Measurements from ENCODE around the gene RPH3AL. TPM values are rescaled to one million over a fixed set of nuclear protein-coding genes. Genes with fewer than 3 reads are reported as not detected.
"Not testable (repeated sequence)": the region's sequence is repeated elsewhere in the genome, so short reads cannot be mapped to it uniquely, and the experiment has no call there.

RPH3AL gene
- total RNA-seq, 1 experiment from 2014 or later: 22.0 TPM

- no peak for DNase-seq (ENCODE audit: low read depth)
Measured at GRCh38 chr17:180381-181244, 172.0 kb downstream of the RPH3AL start.

GRCh38 chr17:179781-180380 is 172.7 kb downstream of the RPH3AL start:
- no peak for DNase-seq (ENCODE audit: low read depth)

GRCh38 chr17:179066-179432 is 173.6 kb downstream of the RPH3AL start:
- no peak for DNase-seq (ENCODE audit: low read depth)

- no peak for DNase-seq (ENCODE audit: low read depth)
Measured at GRCh38 chr17:178292-179065, 174.1 kb downstream of the RPH3AL start.

GRCh38 chr17:177762-178161 is 174.8 kb downstream of the RPH3AL start:
- no peak for DNase-seq (ENCODE audit: low read depth)

GRCh38 chr17:177155-177554 is 175.5 kb downstream of the RPH3AL start:
- no peak for DNase-seq (ENCODE audit: low read depth)

GRCh38 chr17:173166-173911 is 179.3 kb downstream of the RPH3AL start:
- no peak for DNase-seq (ENCODE audit: low read depth)

GRCh38 chr17:172401-172800 is 180.2 kb downstream of the RPH3AL start:
- no peak for DNase-seq (ENCODE audit: low read depth)

GRCh38 chr17:171871-172270 is 180.7 kb downstream of the RPH3AL start:
- no peak for DNase-seq (ENCODE audit: low read depth)

- no peak for DNase-seq (ENCODE audit: low read depth)
Measured at GRCh38 chr17:170130-170670, 182.4 kb downstream of the RPH3AL start.

- DNase-seq (ENCODE audit: low read depth): not testable (repeated sequence)
Measured at GRCh38 chr17:168614-169013, 184.0 kb downstream of the RPH3AL start.

GRCh38 chr17:165939-166338 is 186.7 kb downstream of the RPH3AL start:
- no peak for DNase-seq (ENCODE audit: low read depth)

GRCh38 chr17:164303-165235 is 188.0 kb downstream of the RPH3AL start:
- peak; percentile 18 for DNase-seq (ENCODE audit: low read depth)

GRCh38 chr17:163514-164098 is 189.0 kb downstream of the RPH3AL start:
- peak; percentile 10 for DNase-seq (ENCODE audit: low read depth)

GRCh38 chr17:162689-163088 is 189.9 kb downstream of the RPH3AL start:
- no peak for DNase-seq (ENCODE audit: low read depth)

Other genes with a start within 250 kb of the RPH3AL start
- gene SCGB1C2, start 215.2 kb downstream of the RPH3AL start, total RNA-seq (2014; rRNA removed): not detected in 2 replicates
- not detected in 2 replicates for gene DOC2B, start 171.2 kb downstream of the RPH3AL start, total RNA-seq (2014; rRNA removed)
- gene RFLNB, start 93.1 kb upstream of the RPH3AL start, total RNA-seq (2014; rRNA removed): 23.9 and 25.5 TPM in 2 replicates